Right lung (tissue), 5 donors: ENCODE results near the gene MEGF6. TPM values are rescaled to one million over a fixed set of nuclear protein-coding genes. Genes with fewer than 3 reads are reported as not detected.

ENCODE experiments used
- DNase-seq, 2 donors: peaks; one replicate each; pipeline ENCODE4 v3.0.0-alpha.2; 2013
- polyA plus RNA-seq, 5 donors: library from polyadenylated mRNA; unstranded; fragments of 120-200 nt; gene quantifications; one replicate each; pipeline versions ENCODE4 v1.2.1 to v1.2.3, GENCODE V29; 2013; ENCODE audit warnings: inconsistent platforms in 1 of 5, low replicate concordance in 1 of 5; ENCODE audit not compliant: insufficient read length in 5 of 5, insufficient read depth in 1 of 5

Gene MEGF6
- polyA plus RNA-seq, 5 donors, result 36.1 to 64.5 (median 50.8) TPM

- DNase-seq, result no peak
Measured at GRCh38 chr1:3522112-3522511, 89.2 kb downstream of the MEGF6 start.

GRCh38 chr1:3521426-3521825 lies 89.9 kb downstream of the MEGF6 start:
- DNase-seq, result no peak

- DNase-seq, result no peak
Measured at GRCh38 chr1:3520419-3521378, 90.6 kb downstream of the MEGF6 start.

DNA sequence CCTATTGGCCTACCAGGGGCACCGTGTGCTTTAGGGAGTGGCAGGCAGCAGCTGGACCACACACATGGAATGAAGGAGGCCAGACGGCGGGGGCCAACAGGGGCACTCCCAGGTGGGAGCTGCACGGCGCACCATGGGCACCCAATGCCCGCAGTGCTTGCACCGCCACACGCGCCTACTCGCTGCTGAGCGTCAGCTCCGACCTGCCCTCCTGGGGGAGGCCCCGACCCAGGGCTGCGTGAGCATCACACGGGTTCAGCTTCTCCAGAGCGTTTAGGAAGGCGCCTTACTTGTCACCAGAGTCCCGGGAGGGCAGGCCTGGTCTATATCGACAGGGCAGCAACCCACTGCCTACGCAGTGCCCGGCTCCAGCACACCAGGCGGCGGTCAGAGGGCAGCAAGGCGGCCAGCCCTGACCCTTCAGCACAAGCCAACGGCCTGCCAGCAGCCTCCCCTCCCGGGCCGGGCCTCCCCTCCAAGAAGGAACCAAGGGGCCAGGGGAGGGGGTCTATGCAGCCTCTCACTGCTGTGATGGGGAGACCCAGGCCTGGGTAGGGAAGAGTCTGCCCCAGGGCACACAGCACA lies 91.9 kb downstream of the MEGF6 start:
- DNase-seq, result no peak

- no peak for DNase-seq
Measured at GRCh38 chr1:3518756-3519155, 92.6 kb downstream of the MEGF6 start.

DNA sequence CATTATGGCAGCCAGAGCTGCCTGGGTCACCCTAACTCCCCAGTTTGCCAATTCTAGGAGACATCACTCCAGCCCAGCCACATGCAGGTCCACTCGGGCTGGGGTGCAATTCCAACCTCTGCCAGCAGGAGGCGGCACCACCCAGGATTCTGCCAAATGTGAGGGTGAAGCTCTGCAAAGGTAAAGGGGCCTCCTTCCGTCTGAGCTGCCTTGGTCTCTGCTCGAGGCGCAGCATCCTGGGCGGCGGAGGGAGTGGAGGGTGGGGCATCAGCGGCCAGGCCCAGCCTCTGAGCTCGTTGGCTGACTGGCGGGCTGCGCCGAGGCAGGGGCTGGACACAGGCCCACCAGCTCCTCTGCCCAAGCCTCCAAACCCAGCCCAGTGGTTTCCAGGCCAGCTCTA lies 93.1 kb downstream of the MEGF6 start:
- DNase-seq, result no peak

GRCh38 chr1:3516911-3517675 lies 94.2 kb downstream of the MEGF6 start:
- DNase-seq, result no peak

DNA sequence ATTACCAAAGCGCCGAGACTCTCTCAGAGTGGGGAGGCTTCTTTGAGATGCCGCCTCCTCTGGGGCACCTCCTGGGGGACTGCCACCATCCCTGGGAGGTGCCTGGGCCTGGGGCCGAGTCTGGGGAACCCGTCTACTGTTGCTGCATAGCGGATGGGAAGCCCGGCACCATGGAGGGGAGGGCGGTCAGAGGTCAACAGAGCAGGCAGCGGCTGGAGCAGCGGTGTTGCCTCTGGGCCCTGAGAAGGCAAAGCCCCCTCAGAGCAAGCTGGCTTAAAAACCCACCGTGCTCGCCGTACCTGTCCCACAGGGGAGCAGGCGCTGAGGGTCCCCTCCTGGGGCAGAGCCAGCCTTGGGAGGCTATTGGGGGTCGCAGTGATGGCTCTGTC lies 94.8 kb downstream of the MEGF6 start:
- no peak for DNase-seq

- DNase-seq, result no peak
Measured at GRCh38 chr1:3515774-3516480, 95.4 kb downstream of the MEGF6 start.

DNA sequence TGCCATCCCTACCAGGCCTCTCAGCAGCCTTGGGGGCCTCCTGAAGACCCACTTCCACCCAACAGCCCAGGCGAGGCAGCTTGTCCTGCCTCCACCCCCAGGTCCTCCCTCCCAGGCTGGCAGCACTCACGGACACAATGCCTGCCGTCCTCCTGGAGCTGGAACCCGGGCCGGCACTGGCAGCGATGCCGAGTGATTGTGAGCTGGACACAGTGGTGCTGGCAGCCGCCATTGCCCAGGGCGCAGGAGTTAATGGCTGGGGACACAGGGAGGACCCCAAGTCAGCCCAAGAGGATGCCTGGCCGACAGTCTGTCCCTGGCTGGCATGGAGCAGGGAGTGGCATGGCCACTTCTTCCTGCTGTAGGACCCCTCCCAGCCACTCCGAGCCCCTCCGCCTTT lies 96.0 kb downstream of the MEGF6 start:
- DNase-seq, result no peak

DNA sequence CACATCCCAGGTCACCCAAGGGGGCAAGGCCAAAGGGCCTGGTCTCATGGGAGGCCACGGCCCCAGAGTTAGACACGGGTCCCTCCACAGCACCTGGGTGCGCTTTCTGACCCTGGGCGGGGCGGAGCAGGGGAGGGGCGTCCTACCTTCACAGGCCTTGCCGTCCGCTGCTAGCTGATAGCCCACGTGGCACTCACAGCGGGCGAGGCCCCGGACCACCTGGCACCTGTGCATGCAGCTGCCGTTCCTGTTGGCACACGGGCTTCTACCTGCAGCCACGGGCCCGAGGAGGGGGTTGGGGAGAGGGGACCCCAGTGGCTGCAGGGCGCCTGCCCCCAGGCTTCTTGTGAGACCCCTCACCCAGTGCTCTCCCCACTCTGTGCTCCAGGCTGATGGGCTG lies 96.9 kb downstream of the MEGF6 start:
- DNase-seq, result no peak

DNA sequence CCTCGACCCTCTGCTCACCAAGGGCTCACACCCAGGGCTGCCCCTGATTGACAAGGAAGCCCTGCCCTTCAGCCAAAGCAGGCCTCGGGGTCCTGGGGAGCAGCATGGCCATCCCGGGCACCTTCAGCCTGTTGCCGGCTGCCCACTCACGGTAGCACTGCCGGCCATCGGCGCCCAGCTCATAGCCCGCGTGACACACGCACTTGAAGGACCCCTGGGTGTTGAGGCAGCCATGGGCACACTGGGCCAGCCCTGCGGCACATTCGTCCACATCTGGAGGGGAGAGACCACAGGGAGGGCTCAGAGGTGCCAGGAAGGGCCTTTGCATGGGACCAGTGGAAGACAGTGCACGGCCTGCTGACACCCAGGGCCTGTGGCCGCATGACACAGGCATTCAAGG lies 99.5 kb downstream of the MEGF6 start:
- DNase-seq, result no peak

DNA sequence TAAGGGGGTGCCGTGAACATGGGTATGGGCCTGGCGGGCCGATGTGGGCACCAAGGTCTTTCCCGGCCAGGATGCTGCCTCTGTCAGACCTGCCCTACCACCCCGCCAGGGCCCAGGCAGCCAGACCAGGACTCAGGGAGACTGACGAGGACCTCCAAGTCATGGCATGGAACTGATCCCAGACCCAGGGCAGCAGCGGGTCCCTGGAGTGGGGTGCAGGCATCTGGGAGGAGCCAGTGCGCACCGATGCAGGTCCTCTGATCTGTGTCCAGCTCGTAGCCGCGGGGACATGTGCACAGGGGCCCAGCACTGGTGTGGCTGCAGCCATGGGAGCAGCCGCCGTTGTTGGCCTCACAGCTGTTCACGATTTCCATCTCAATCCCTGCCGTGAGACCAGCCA lies 100.0 kb downstream of the MEGF6 start:
- DNase-seq, result no peak

DNA sequence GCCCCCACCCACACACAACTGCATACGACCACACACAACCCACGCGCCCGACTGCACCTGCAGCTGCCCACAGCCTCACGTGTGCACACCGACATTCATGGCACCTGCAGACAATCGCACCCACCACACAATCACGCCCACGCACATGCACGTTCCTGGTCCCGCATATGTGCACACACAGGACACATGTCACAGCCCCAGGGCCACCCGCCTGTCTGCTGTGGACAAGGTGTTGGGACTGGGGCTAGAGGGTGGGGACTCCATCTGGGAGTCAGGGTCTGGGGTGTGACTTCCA lies 100.4 kb downstream of the MEGF6 start:
- DNase-seq, result no peak

GRCh38 chr1:3510136-3510955 lies 101.0 kb downstream of the MEGF6 start:
- no peak for DNase-seq

- no peak for DNase-seq
Measured at GRCh38 chr1:3509721-3510120, 101.6 kb downstream of the MEGF6 start.

- DNase-seq, result no peak
Measured at GRCh38 chr1:3508757-3509415, 102.4 kb downstream of the MEGF6 start.

GRCh38 chr1:3507636-3508275 lies 103.6 kb downstream of the MEGF6 start:
- DNase-seq, result no peak

DNA sequence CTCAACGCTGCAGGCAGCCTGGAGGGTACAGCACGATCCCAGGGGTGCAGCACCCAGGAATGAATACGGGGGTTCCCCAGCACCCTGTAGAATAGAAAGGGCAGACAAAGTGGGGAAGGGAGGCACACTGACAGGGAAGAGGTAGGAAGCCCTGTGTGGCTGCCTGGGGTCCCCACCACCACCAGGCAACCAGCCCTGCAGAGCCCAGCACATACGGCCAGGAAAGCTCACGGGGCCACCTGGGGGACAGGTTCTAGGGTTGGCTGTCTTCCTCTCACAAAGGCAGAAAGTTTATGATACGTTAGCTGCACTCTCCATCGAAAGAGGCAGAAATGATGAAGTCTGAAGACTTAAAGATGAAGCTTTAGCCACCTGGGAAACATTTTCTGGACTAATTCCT lies 104.4 kb downstream of the MEGF6 start:
- no peak for DNase-seq

DNA sequence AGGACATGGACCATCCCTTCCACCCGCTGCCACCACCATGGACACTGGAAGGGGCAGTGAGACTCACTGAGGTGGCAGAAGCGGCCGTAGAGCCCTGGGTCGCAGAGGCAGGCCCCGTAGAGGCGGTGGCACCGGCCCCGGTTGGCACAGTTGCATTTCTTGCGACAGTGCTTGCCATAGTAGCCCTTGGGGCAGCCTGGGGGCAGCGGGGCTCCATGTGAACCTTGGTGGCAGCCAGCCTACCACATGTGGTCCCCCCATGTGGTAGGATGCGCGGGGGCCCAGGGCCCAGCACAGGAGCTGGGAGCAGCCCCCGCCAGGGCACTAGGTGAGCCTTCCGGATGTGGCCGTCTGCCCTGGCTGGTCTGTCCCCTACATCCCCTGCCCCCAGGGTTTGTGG lies 105.3 kb downstream of the MEGF6 start:
- DNase-seq, result no peak
